H4 (cell line): ENCODE results near the gene UBE2H. TPM values are rescaled to one million over a fixed set of nuclear protein-coding genes. Genes with fewer than 3 reads are reported as not detected.
A peak's percentile ranks its signal among the peaks of the same experiment; 100 is the strongest.
"Not testable (repeated sequence)": the region's sequence is repeated elsewhere in the genome, so short reads cannot be mapped to it uniquely, and the experiment has no call there.

Experiments used
- DNase-seq: peaks from one replicate; pipeline ENCODE4 v3.0.0-alpha.2; 2015; ENCODE audit warnings: low spot score
- total RNA-seq: library from RNA; depleted of rRNA; stranded (reverse); fragments of >200 nt; shearing (Covaris generic); gene quantifications from 2 replicates; pipeline ENCODE4 v1.2.3, GENCODE V29; 2014

Gene UBE2H
- total RNA-seq, 1 experiment from 2014 or later: 32.5 TPM

GRCh38 chr7:129908181-129908580, 44.6 kb downstream of the UBE2H start:
- DNase-seq: no peak

- no peak for DNase-seq
These were observed 45.5 kb downstream of the UBE2H start for GRCh38 chr7:129907122-129907736.

GRCh38 chr7:129906700-129907099, 46.1 kb downstream of the UBE2H start:
- no peak for DNase-seq

GRCh38 chr7:129903935-129904334, 48.8 kb downstream of the UBE2H start:
- no peak for DNase-seq

- no peak for DNase-seq
These were observed 49.9 kb downstream of the UBE2H start for GRCh38 chr7:129902788-129903422.

- no peak for DNase-seq
These were observed 54.1 kb downstream of the UBE2H start for GRCh38 chr7:129898502-129899160.

- no peak for DNase-seq
These were observed 54.8 kb downstream of the UBE2H start for GRCh38 chr7:129898007-129898406.

GRCh38 chr7:129896568-129897382, 56.0 kb downstream of the UBE2H start:
- DNase-seq: no peak

- not testable (repeated sequence) for DNase-seq
These were observed 58.6 kb downstream of the UBE2H start for GRCh38 chr7:129894184-129894583.

GRCh38 chr7:129890090-129890489, 62.7 kb downstream of the UBE2H start:
- DNase-seq: no peak

- no peak for DNase-seq
These were observed 63.5 kb downstream of the UBE2H start for GRCh38 chr7:129889133-129889844.

- DNase-seq: no peak
These were observed 64.9 kb downstream of the UBE2H start for GRCh38 chr7:129887865-129888264.

- no peak for DNase-seq
These were observed 66.0 kb downstream of the UBE2H start for GRCh38 chr7:129886818-129887186.

- DNase-seq: no peak
These were observed 66.5 kb downstream of the UBE2H start for GRCh38 chr7:129886167-129886817.

- DNase-seq: no peak
These were observed 68.3 kb downstream of the UBE2H start for GRCh38 chr7:129884495-129884894.

- DNase-seq: no peak
These were observed 69.6 kb downstream of the UBE2H start for GRCh38 chr7:129883151-129883550.

- DNase-seq: no peak
These were observed 70.2 kb downstream of the UBE2H start for GRCh38 chr7:129882531-129882930.

- no peak for DNase-seq
These were observed 75.5 kb downstream of the UBE2H start for GRCh38 chr7:129877146-129877792.

- DNase-seq: peak; percentile 63
These were observed 76.9 kb downstream of the UBE2H start for GRCh38 chr7:129875745-129876411.

GRCh38 chr7:129875160-129875559, 77.6 kb downstream of the UBE2H start:
- DNase-seq: no peak
